ENCODE data around the gene AK1. TPM values are rescaled to one million over a fixed set of nuclear protein-coding genes. Genes with fewer than 3 reads are reported as not detected.
"Not testable (repeated sequence)": the region's sequence is repeated elsewhere in the genome, so short reads cannot be mapped to it uniquely, and the experiment has no call there.

The AK1 gene
- total RNA-seq, 1 donor, result 37.1 TPM

- DNase-seq (ENCODE audit: low read depth), result no peak
- TF ChIP-seq, protein P1, sequence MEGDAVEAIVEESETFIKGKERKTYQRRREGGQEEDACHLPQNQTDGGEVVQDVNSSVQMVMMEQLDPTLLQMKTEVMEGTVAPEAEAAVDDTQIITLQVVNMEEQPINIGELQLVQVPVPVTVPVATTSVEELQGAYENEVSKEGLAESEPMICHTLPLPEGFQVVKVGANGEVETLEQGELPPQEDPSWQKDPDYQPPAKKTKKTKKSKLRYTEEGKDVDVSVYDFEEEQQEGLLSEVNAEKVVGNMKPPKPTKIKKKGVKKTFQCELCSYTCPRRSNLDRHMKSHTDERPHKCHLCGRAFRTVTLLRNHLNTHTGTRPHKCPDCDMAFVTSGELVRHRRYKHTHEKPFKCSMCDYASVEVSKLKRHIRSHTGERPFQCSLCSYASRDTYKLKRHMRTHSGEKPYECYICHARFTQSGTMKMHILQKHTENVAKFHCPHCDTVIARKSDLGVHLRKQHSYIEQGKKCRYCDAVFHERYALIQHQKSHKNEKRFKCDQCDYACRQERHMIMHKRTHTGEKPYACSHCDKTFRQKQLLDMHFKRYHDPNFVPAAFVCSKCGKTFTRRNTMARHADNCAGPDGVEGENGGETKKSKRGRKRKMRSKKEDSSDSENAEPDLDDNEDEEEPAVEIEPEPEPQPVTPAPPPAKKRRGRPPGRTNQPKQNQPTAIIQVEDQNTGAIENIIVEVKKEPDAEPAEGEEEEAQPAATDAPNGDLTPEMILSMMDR (IDR thresholded peaks at IDR 0.05; ENCODE audit: insufficient read depth, low read depth, low read length), result no peak
- no peak overlapping the region for H3K4me3 ChIP-seq (ENCODE audit: low read depth, low read length)
Measured at GRCh38 chr9:127873886-127874285, 3.6 kb downstream of the AK1 start.

- DNase-seq (ENCODE audit: low read depth), result no peak
- TF ChIP-seq, protein P1 (IDR thresholded peaks at IDR 0.05; ENCODE audit: insufficient read depth, low read depth, low read length), result no peak
- no peak overlapping the region for H3K4me3 ChIP-seq (ENCODE audit: low read depth, low read length)
Measured at GRCh38 chr9:127873223-127873691, 4.2 kb downstream of the AK1 start.

DNA sequence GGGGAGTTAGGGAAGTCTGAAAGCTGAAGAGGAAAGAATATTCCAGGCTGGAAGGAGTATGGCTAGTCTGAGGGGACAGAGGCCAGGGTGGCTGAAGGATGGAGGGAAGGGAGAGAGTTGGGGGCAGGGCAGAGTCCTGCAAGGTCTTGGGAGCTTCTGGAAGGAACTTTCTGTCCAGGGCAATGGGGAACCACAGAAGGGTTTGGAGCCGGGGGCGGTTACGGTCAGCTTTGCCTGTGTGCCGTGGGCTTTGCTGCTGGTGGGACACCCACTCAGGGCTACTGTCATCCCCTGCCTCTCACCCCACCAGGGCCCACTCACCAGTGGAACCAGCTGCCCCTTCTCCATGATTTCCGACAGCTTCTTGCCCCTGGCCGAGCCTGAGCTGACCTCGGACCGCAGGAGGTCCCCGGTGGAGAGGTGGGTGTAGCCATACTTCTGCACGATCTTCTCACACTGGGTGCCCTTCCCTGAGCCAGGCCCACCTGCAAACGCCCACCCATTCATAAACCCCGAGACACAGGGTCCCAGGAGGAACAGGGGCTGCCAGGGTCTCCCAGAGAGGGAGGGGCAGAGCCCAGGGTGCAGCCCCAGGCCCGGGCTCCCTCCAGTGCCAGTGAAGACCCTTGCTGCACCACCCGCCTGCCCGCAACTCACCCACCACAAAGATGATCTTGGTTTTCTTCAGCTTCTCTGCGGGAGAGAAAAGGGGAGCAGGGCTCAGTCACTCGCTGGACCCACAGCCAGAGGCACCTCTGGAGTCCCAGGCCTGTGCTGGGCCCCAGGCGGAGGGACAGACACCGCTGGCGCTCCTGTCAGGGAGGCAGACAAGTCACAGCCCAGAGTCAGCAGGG is 4.9 kb downstream of the AK1 start:
- TF ChIP-seq, protein P1 (IDR thresholded peaks at IDR 0.05; ENCODE audit: insufficient read depth, low read depth, low read length), result no peak
- H3K4me3 ChIP-seq (ENCODE audit: low read depth, low read length), result no peak overlapping the region
- no peak for DNase-seq (ENCODE audit: low read depth)

DNA sequence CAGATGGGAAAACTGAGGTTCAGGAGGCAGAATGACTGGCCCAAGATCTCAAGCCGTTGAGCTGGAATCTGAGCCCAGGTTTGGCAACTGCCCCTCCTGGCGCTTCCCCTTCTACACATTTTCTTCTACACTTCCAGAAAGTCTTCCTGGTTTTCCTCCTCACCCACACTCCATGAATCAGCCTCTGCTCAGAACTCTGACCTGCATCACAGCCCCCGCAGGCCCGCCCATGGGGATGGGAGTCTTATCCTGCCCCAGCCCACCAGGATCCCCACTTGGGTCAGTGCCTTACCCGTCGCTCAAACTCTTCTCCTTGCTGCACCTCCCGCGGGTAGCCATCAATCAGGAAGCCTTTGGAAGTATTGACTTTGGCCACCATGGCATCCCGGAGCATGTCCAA is 5.9 kb downstream of the AK1 start:
- H3K4me3 ChIP-seq (ENCODE audit: low read depth, low read length), result no peak overlapping the region
- TF ChIP-seq, protein P1 (IDR thresholded peaks at IDR 0.05; ENCODE audit: insufficient read depth, low read depth, low read length), result no peak
- DNase-seq (ENCODE audit: low read depth), result no peak

GRCh38 chr9:127870887-127871286 is 6.6 kb downstream of the AK1 start:
- no peak overlapping the region for H3K4me3 ChIP-seq (ENCODE audit: low read depth, low read length)
- DNase-seq (ENCODE audit: low read depth), result no peak
- TF ChIP-seq, protein P1 (IDR thresholded peaks at IDR 0.05; ENCODE audit: insufficient read depth, low read depth, low read length), result no peak

GRCh38 chr9:127870153-127870491 is 7.4 kb downstream of the AK1 start:
- not testable (repeated sequence) for DNase-seq (ENCODE audit: low read depth); H3K4me3 ChIP-seq (ENCODE audit: low read depth, low read length)

DNA sequence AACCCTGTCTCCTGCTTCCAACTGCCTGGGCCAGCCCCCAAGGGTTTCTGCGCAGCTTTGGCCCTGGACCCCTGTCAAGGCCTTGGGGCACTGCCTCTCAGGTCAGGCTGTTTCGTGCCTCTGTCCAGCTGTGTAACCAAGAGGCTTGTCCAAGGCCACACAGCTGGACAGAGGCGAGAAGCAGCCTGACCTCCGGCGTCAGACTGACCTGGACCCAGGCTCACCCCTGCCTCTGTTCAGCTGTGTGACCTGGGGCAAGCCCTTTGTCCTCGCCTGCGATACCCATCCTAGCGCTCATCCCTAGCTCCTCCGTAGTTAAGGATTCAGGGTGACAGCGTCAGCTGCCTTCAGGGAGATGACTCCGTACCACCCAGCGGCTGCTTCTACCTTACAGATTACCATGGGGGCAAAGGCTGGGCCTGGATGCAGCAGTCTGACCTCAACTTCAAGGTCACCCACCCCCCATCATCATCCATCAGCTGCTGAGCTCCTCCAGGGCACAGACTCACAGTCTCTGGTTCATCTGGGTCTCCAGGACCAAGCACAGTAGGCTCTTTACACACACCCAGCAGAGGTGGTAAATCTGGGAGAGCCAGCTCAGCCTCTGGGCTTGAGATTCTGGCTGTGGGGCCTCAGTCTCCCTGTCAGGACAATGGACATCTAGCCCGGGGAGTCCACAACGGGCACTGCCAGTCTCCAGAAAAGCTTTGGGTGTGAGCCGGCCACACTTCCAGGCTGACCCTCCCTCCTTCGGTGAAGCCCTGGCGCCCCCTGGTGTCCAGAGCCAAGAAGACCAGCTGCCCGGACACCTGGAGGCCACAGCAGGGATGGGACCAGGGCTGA is 7.9 kb downstream of the AK1 start:
- no peak overlapping the region for H3K4me3 ChIP-seq (ENCODE audit: low read depth, low read length)
- peak; percentile 83 for DNase-seq (ENCODE audit: low read depth)
- TF ChIP-seq, protein P1 (IDR thresholded peaks at IDR 0.05; ENCODE audit: insufficient read depth, low read depth, low read length), result peak; percentile 97
